Activated naive CD4-positive, alpha-beta T cell treated with Interleukin-2 at 50 U/mL for 16 hours (primary cell): ENCODE measurements around the gene HM13.
A peak's percentile ranks its signal among the peaks of the same experiment; 100 is the strongest.
"Not testable (repeated sequence)": the region's sequence is repeated elsewhere in the genome, so short reads cannot be mapped to it uniquely, and the experiment has no call there.

Source experiments
- DNase-seq: peaks from one replicate; pipeline ENCODE4 v3.0.0-alpha.2; 2020

The HM13 gene

DNA sequence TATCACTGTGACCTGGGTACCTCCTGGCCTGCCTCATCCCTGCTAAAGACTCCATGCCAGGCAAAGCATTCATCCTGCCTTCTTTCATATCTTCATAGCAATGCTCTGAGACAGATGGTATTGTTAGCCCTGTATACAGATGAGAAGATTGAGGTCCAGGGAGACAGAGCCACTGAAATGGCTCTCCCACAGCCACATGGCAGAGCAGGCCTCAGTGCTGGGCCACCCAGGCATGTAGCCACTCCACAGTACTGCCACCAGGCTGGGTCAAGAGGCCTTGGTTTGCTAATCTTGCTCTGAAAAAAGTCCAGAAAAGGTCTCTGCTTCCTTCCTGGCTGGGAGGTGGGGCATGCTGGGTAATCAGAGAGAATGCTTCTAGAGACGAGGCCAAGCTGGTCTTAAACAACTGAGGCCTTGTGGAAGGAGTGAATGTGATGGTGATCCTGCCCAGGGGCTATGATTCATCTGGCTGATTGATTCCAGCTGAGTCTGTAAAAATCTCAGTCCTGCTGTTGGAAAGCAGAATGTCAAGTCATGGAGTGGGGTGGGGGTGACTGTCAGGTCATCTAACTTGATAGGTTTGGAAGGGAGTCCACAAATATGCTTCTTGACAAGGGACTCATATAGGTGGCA is 29.8 kb downstream of the HM13 start:
- no peak for DNase-seq

DNA sequence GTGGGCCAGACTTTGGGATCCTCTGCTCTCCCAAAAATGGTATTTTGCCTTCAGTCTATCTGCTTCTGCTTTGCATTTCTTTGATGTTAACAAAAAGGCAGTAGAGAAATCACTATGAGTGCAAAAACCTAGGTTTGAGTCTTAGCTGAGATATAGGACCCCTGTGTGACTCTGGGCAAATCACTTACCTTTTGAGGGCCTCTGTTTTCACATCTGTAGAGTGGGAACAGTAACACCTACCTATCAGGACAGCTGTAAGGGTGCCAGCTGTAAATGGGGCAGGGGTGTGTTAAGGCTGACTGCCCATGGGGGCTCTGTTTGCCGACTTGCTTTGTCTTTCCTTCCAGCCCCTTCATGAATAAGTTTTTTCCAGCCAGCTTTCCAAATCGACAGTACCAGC is 30.4 kb downstream of the HM13 start:
- no peak for DNase-seq

- not testable (repeated sequence) for DNase-seq
Measured at GRCh38 chr20:31545621-31546040, 31.4 kb downstream of the HM13 start.

DNA sequence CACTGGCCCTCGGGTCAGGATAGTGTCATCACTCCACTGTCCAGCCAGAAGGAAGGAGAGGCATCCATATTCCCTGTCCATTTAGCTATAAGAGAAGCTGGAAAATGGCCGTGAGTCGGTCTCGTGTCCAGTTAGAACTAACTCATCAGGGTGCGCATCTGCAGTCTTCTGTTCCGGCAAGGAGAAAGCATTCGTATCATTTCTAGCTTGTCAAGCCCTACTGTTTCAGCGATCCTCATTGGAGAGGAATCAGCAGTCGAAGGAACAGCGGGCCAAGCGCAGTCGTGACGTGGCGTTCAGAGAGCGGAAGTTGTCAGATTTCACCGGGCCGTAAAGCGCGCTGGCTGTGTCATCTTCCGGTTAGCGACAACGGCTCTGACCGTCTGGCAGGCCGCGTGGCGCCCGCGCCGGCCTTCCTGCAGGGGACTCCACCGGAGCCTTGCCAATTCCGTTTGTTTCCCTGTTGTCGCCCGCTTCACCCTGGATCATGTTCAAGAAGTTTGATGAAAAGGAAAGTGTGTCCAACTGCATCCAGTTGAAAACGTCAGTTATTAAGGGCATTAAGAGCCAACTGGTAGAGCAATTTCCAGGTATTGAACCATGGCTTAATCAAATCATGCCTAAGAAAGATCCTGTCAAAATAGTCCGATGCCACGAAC is 32.9 kb downstream of the HM13 start:
- peak; percentile 82 for DNase-seq

- no peak for DNase-seq
Measured at GRCh38 chr20:31547720-31548298, 33.6 kb downstream of the HM13 start.

DNA sequence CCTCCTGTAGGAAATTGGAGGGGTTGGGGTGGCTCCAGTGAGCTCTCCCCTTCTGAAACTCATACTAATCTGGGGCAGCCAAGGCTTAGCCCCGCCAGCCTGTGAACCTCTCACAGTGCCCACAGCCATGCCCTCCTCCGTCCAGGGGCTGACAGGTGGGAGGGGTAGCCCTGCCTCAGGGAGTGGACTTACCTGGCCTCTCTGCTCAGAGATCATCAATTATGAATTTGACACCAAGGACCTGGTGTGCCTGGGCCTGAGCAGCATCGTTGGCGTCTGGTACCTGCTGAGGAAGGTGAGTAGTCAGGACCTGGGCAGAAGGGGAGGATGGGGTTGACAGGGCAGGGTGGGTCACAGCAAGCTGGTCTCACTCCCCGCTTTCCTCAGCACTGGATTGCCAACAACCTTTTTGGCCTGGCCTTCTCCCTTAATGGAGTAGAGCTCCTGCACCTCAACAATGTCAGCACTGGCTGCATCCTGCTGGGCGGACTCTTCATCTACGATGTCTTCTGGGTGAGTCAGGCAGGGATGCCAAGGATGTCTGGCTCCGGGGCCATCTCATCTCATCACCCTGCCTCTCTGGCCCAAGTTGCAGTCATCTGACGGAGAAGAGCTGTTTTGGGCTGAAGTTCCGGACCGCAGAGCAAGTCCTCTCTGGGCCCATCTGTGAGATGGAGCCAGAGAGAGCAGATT is 34.7 kb downstream of the HM13 start:
- DNase-seq = no peak

DNA sequence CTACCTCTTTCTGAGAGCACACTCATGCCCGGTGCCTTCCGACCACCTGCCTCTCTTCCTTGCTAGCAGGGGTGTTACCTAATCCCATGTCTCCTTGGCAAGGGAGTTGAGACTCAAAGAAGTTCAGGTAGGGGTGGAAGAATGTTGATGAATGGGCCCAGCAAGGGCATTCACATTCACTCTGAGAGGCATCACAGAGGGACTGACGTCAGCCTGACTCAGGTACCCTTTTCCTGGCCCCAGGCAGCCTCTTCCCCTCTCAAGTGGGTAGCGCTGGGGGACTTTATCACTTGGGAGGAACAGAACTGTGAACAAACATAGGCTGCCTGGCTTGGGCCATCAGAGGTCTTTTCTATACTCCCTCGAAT is 35.3 kb downstream of the HM13 start:
- DNase-seq = no peak

DNA sequence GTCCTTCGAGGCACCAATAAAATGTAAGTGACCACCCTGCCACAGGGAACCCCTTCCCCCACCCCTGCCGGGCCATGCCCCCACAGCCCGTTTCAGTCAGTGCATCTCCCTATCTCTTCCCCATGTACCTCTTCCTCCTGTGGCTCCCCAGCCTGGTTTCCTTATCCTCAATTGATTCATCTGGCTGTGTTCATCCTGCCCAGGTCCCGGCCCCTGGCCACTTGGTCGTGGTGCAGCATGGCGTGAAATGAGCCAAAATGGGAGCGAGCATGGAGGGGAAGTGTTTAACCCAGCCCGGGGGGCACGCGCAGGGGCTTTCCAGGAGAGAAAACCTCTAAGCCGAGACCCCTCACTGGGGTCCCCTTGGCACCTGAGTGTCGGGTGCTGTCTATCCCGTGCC is 35.9 kb downstream of the HM13 start:
- no peak for DNase-seq

- DNase-seq = no peak
Measured at GRCh38 chr20:31551163-31552081, 37.2 kb downstream of the HM13 start.

DNA sequence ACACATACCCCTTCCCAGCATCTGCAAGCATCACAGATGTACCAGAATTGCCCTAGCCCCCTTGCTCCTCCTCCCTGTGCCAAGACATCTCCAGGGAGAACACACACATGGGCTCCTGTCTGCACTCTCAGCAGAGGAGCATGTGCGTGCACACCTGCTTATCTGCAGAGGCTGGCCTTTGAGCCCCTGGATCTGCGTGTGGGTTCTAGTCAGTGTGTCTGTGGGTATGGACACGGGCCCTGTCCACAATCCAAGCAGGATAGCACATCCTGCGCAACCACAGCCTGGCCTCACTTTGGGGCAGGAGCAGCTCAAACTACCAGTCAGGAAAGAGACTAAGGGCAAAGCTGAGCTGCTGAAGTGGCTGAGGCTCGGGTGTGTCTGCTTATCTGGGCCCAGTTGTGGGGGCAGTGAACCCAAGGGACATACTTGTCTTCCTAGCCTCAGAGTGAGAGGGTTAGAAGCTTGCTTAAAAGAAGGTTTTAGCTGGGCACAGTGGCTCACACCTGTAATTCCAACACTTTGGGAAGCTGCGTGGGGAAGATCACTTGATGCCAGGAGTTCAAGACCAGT is 41.0 kb downstream of the HM13 start:
- DNase-seq = no peak

GRCh38 chr20:31559704-31560093 is 45.5 kb downstream of the HM13 start:
- no peak for DNase-seq

DNA sequence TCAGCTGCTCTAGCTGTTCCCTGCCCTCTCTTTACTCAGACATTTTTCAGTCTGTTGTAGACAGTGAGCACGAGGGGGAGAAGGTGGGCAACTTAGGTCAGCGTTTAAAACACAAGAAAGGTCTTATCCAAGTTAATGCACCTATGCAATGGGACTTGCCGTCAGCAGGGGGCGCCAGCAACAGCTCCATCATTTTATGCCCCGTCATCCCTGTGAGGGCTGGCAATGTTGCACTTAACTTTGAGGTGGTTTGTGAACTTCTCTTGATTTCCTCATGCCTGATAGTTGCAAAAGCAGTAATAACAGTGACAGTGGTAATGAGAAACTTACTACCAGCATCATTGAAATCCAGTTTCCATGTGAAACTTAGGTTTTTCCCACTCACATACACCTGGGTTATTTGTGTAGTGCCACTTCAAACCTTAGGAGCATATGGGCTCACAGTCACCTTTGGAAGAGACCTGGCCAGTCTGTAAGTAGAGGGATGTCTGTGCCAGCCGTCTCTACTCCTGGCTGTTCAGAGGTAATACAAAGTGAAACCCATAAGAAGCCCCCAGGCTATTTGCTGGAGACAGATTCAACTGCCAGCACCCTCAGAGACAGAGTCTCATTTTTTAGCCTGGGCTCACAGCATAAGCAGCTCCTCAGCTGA is 46.0 kb downstream of the HM13 start:
- DNase-seq = peak; percentile 80

GRCh38 chr20:31560746-31561598 is 46.7 kb downstream of the HM13 start:
- no peak for DNase-seq

GRCh38 chr20:31562241-31562640 is 48.0 kb downstream of the HM13 start:
- DNase-seq = no peak

GRCh38 chr20:31564284-31564683 is 50.0 kb downstream of the HM13 start:
- DNase-seq = no peak

- no peak for DNase-seq
Measured at GRCh38 chr20:31565699-31566318, 51.6 kb downstream of the HM13 start.

- DNase-seq = no peak
Measured at GRCh38 chr20:31566319-31566657, 52.0 kb downstream of the HM13 start.

DNA sequence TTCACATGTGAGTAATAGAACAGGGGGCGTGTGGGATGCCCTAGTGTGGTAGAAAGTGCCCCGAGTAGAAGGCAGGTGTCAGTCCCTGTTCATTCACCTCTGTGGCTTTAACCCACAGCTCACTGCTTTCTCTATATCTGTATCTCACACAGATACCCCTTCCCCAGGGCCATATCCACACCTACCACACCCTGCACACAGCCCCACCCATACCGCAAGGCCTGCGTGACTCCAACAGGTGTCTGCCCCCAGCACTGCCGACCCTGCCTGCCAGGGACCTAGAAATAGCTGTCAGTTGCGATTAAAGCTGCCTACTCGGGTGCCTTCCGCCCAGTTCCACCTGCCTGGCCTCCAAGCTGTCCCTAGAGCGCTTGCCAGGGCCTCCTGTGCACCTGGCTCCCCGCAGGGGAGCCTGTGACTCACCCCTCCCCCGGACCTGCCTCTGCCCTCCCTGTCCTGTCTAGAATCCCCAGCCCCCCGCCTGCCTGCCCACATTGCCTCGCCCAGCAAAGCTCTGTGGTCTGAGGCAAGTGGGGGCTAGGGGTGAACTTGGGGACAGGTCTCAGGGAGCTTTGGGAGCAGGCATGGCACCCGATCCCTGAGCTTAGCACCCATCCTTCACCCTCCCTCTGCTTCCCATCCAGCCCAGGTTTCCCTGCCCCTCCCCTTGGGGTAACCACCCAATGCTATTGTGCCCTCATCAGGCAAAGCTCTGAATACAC is 52.6 kb downstream of the HM13 start:
- DNase-seq = peak; percentile 34

GRCh38 chr20:31567380-31567720 is 53.1 kb downstream of the HM13 start:
- DNase-seq = no peak
